SK-N-SH (cell line): ENCODE data around the gene DOK3. TPM values are rescaled to one million over a fixed set of nuclear protein-coding genes. Genes with fewer than 3 reads are reported as not detected.

Experiments
- CTCF ChIA-PET: fragments of 300-600, 350-600 bp; formaldehyde crosslinking; extraction: SDS; loops from one replicate; lab custom pipeline; 2021; lab: Yijun Ruan, JAX
- POLR2A ChIA-PET: fragments of 350-600 bp; sonication (Branson Sonifier 250); formaldehyde crosslinking; extraction: SDS; loops from one replicate; lab custom pipeline; 2020; ENCODE audit warnings: antibody characterized with exemption, inconsistent platforms; lab: Yijun Ruan, JAX
- DNase-seq: peaks from one replicate; pipeline ENCODE4 v3.0.0; 2012
- H2AFZ ChIP-seq: fragments of 200-600 bp; sonication (generic); 2 replicates; pipeline ENCODE4 v1.8.1; 2016; ENCODE audit warnings: antibody characterized with exemption, mild to moderate bottlenecking, low read depth
- H3F3A ChIP-seq: fragments of 200-600 bp; sonication (generic); replicated peaks from 2 replicates; pipeline ENCODE3; 2016; ENCODE audit warnings: antibody characterized with exemption, mild to moderate bottlenecking; ENCODE audit not compliant: insufficient read depth
- H3K27ac ChIP-seq, 2 experiments: fragments of 200-500 bp in 1 of 2; fragments of 200-600 bp in 1 of 2; sonication (Bioruptor generic) in 1 of 2; sonication (generic), shearing (Covaris generic) in 1 of 2; 2 replicates each; pipeline versions ENCODE4 v1.5.1 to v1.6.1; 2014 to 2016; ENCODE audit warnings: low read depth in 2 of 2, inconsistent platforms in 1 of 2, low read length in 1 of 2, mild to moderate bottlenecking in 1 of 2, mixed read lengths in 1 of 2
- H3K27me3 ChIP-seq: fragments of 200-600 bp; sonication (generic), shearing (Covaris generic); 2 replicates; pipeline ENCODE4 v1.6.1; 2016; ENCODE audit warnings: mixed run types; ENCODE audit not compliant: insufficient read depth
- H3K36me3 ChIP-seq, 2 experiments: fragments of 200-500 bp in 1 of 2; fragments of 200-600 bp in 1 of 2; sonication (Bioruptor generic) in 1 of 2; sonication (generic) in 1 of 2; replicated peaks in 1 of 2; 2 replicates each; pipeline versions ENCODE3 to v1.5.1; 2014 to 2016; ENCODE audit warnings: low read length in 1 of 2, mild to moderate bottlenecking in 1 of 2; ENCODE audit not compliant: insufficient read depth in 2 of 2, control insufficient read depth in 1 of 2
- H3K4me1 ChIP-seq, 2 experiments: fragments of 200-500 bp in 1 of 2; fragments of 200-600 bp in 1 of 2; sonication (Bioruptor generic) in 1 of 2; sonication (generic), shearing (Covaris generic) in 1 of 2; 2 replicates each; pipeline versions ENCODE4 v1.5.1 to v1.6.1; 2014 to 2016; ENCODE audit warnings: low read depth in 1 of 2, low read length in 1 of 2, mixed run types in 1 of 2; ENCODE audit not compliant: insufficient read depth in 2 of 2, control insufficient read depth in 1 of 2
- H3K4me2 ChIP-seq: fragments of 200-600 bp; sonication (generic), shearing (Covaris generic); 2 replicates; pipeline ENCODE4 v1.6.1; 2017; ENCODE audit warnings: mixed run types
- H3K4me3 ChIP-seq, 2 experiments: fragments of 200-500 bp in 1 of 2; fragments of 200-600 bp in 1 of 2; sonication (Bioruptor generic) in 1 of 2; sonication (generic), shearing (Covaris generic) in 1 of 2; 2 replicates each; pipeline versions ENCODE4 v1.5.1 to v1.8.1; 2014 to 2016; ENCODE audit warnings: low read depth in 2 of 2, inconsistent platforms in 1 of 2, low read length in 1 of 2, mild to moderate bottlenecking in 1 of 2, mixed read lengths in 1 of 2, moderate library complexity in 1 of 2
- H3K79me2 ChIP-seq: fragments of 200-600 bp; sonication (generic); 2 replicates; pipeline ENCODE4 v1.8.1; 2017; ENCODE audit warnings: mild to moderate bottlenecking; ENCODE audit not compliant: insufficient read depth
- H3K9ac ChIP-seq: fragments of 200-600 bp; sonication (generic); 2 replicates; pipeline ENCODE4 v1.6.1; 2017; ENCODE audit warnings: mixed run types
- H3K9me2 ChIP-seq: fragments of 200-600 bp; sonication (generic); 2 replicates; pipeline ENCODE4 v1.6.1; 2017; ENCODE audit warnings: mixed run types
- H3K9me3 ChIP-seq: fragments of 200-600 bp; sonication (generic); 2 replicates; pipeline ENCODE4 v1.6.1; 2017; ENCODE audit warnings: mixed run types, mild to moderate bottlenecking, moderate library complexity
- H4K20me1 ChIP-seq: fragments of 200-600 bp; sonication (generic); 2 replicates; pipeline ENCODE4 v1.6.1; 2017; ENCODE audit warnings: mild to moderate bottlenecking, mixed run types; ENCODE audit not compliant: insufficient read depth
- CTCF ChIP-seq: fragments of 200-600 bp; sonication (generic); IDR thresholded peaks from 2 replicates; pipeline ENCODE4 v1.6.1; 2017; ENCODE audit warnings: antibody characterized with exemption, mild to moderate bottlenecking, moderate library complexity
- ELF1 ChIP-seq: IDR thresholded peaks from 2 replicates; pipeline ENCODE4 v1.4.0; 2012
- FOSL2 ChIP-seq: IDR thresholded peaks from 2 replicates; pipeline ENCODE4 v1.4.0; 2012; ENCODE audit warnings: low read depth, mild to moderate bottlenecking, moderate library complexity, borderline replicate concordance
- IRF3 ChIP-seq: fragments of 150-350 bp; IDR thresholded peaks from 2 replicates; pipeline ENCODE4 v1.6.1; 2016; ENCODE audit warnings: mild to moderate bottlenecking, low read depth, low read length
- MAX ChIP-seq: IDR thresholded peaks from 2 replicates; pipeline ENCODE4 v1.4.0; 2012; ENCODE audit warnings: low read depth
- NFIC ChIP-seq: IDR thresholded peaks from 2 replicates; pipeline ENCODE4 v1.4.0; 2012; ENCODE audit warnings: borderline replicate concordance
- PBX3 ChIP-seq: IDR thresholded peaks from 2 replicates; pipeline ENCODE4; 2012
- WGBS: methylation state at CpG from one replicate; pipeline ENCODE4 v1.1.6; 2017; ENCODE audit warnings: low lambda C conversion rate; 5-methylcytosine and 5-hydroxymethylcytosine counted together
- polyA plus RNA-seq, 3 experiments: library from polyadenylated mRNA; depleted of rRNA; stranded (reverse); fragments of >200 nt; gene quantifications; 2 replicates each; pipeline ENCODE4 v1.2.3, GENCODE V29; 2012
- TF ChIP-seq, protein P1 (sequence below): IDR thresholded peaks from 2 replicates; pipeline ENCODE4 v1.4.0; 2012; ENCODE audit warnings: low read depth, borderline replicate concordance

DOK3 gene
- polyA plus RNA-seq, 1 of the 3 experiments (the other 2 are of a cell fraction), result 2.2 TPM

DNA sequence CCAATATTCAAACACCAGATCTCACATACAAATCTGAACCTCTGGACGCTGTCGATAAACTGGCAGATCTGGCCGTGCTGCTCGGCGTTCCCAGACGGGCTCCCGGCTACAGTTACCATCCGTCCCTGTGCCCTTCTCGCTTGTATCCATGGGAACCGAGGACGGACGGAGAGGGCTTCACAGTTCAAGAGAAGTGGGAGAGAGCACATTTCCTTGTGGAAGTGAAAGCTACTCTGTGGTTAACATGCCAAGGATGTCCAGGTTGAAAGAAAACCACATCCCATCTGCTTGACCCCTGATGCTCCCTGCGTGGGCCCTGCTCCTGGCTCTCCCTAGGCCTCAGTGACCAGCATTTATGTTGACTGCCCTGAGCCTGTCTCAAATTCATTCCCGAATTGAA, 29.9 kb downstream of the DOK3 start:
- Histone ChIP-seq H3K79me2 (no peaks in the 10 kb centered on the region), H3K9ac (no peak overlapping the region), H3K9me3 (no peaks in the 10 kb centered on the region), H2AFZ (no peak overlapping the region), H3K4me3 (no peak overlapping the region), H3K27me3 (no peaks in the 10 kb centered on the region), H3K27ac (peak overlapping the region; percentile 69 to 95), H3K4me2 (peak overlapping the region; percentile 8; the same call in 1 of the 2 replicates), H3K9me2 (no peaks in the 10 kb centered on the region), H3K36me3 (peaks cover 5 to 14% of the 10 kb centered on the region in 2 experiments), H3K4me1 (peaks cover 6 to 84% of the 10 kb centered on the region in 2 experiments; a peak in 3 of 4 replicates), H3F3A (peaks cover 83% of the 10 kb centered on the region)
- WGBS, result 54% methylated on average over 14 of the region's 14 CpGs
- peak; percentile 75 for DNase-seq
- CTCF ChIA-PET, result interaction anchor here (0.9 to 20.3 kb wide), 7 partner anchors 9 to 89 kb away, joined by 3 to 215 read pairs (median 14); partner anchors contain the start of gene PDLIM7
- POLR2A ChIA-PET, result interaction anchor here (0.6 to 4.7 kb wide), 6 partner anchors 9 to 32 kb away, joined by 3 to 39 read pairs (median 4); partner anchors contain the start of gene PDLIM7
- TF ChIP-seq, protein P1, sequence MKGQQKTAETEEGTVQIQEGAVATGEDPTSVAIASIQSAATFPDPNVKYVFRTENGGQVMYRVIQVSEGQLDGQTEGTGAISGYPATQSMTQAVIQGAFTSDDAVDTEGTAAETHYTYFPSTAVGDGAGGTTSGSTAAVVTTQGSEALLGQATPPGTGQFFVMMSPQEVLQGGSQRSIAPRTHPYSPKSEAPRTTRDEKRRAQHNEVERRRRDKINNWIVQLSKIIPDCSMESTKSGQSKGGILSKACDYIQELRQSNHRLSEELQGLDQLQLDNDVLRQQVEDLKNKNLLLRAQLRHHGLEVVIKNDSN, result no peak
- TF ChIP-seq IRF3 (no peak), FOSL2 (no peak), PBX3 (peak; percentile 25; the same call in 1 of the 2 replicates), CTCF (no peak), NFIC (no peak), ELF1 (no peak), MAX (peak; percentile 2; the same call in 1 of the 2 replicates)
- TF ChIP-seq, all 33 proteins: peak for 2
- peaks cover 13% of the 10 kb centered on the region for H4K20me1 ChIP-seq
